ENCODE data around the gene TTLL8.

TTLL8 gene

GRCh38 chr22:50022171-50022819, 35.8 kb downstream of the TTLL8 start:
- in situ Hi-C loops (cut with MboI; ENCODE audit: low sequenced_read_pairs), result loop anchor here (10.0 kb wide), 1 partner anchor 257 kb away; no protein-coding TSS in a partner anchor

- in situ Hi-C loops (cut with MboI; ENCODE audit: low sequenced_read_pairs), result loop anchor here (10.0 kb wide), 1 partner anchor 256 kb away; no protein-coding TSS in a partner anchor
Measured at GRCh38 chr22:50020606-50021005, 37.5 kb downstream of the TTLL8 start.

GRCh38 chr22:50019316-50019715, 38.8 kb downstream of the TTLL8 start:
- in situ Hi-C loops (cut with MboI; ENCODE audit: low sequenced_read_pairs), result no loop called here

- in situ Hi-C loops (cut with MboI; ENCODE audit: low sequenced_read_pairs), result no loop called here
Measured at GRCh38 chr22:50018608-50019285, 39.4 kb downstream of the TTLL8 start.

GRCh38 chr22:50017701-50018224, 40.3 kb downstream of the TTLL8 start:
- in situ Hi-C loops (cut with MboI; ENCODE audit: low sequenced_read_pairs), result no loop called here

GRCh38 chr22:50016988-50017700, 41.0 kb downstream of the TTLL8 start:
- in situ Hi-C loops (cut with MboI; ENCODE audit: low sequenced_read_pairs), result no loop called here

- in situ Hi-C loops (cut with MboI; ENCODE audit: low sequenced_read_pairs), result no loop called here
Measured at GRCh38 chr22:50016308-50016987, 41.6 kb downstream of the TTLL8 start.

GRCh38 chr22:50015451-50016307, 42.4 kb downstream of the TTLL8 start:
- in situ Hi-C loops (cut with MboI; ENCODE audit: low sequenced_read_pairs), result no loop called here

- in situ Hi-C loops (cut with MboI; ENCODE audit: low sequenced_read_pairs), result no loop called here
Measured at GRCh38 chr22:50014655-50015401, 43.3 kb downstream of the TTLL8 start.

GRCh38 chr22:50014053-50014501, 44.0 kb downstream of the TTLL8 start:
- in situ Hi-C loops (cut with MboI; ENCODE audit: low sequenced_read_pairs), result no loop called here

- in situ Hi-C loops (cut with MboI; ENCODE audit: low sequenced_read_pairs), result no loop called here
Measured at GRCh38 chr22:50012211-50013181, 45.6 kb downstream of the TTLL8 start, which contains the start of gene IL17REL. Gene IL17REL (minus strand): TSS chr22:50012765. CDS start chr22:50012646, 119 bp downstream.

- in situ Hi-C loops (cut with MboI; ENCODE audit: low sequenced_read_pairs), result no loop called here
Measured at GRCh38 chr22:50011447-50012210, 46.5 kb downstream of the TTLL8 start.

- in situ Hi-C loops (cut with MboI; ENCODE audit: low sequenced_read_pairs), result no loop called here
Measured at GRCh38 chr22:50010676-50011446, 47.2 kb downstream of the TTLL8 start.

- in situ Hi-C loops (cut with MboI; ENCODE audit: low sequenced_read_pairs), result no loop called here
Measured at GRCh38 chr22:50009765-50010675, 48.1 kb downstream of the TTLL8 start.

- in situ Hi-C loops (cut with MboI; ENCODE audit: low sequenced_read_pairs), result no loop called here
Measured at GRCh38 chr22:50009251-50009650, 48.8 kb downstream of the TTLL8 start.

Measured in HL-60/S4 treated with retinoic acid at 250 ng/mL for 4 days and 3 days (cell line).